ENCODE results near the gene TM9SF3. TPM values are rescaled to one million over a fixed set of nuclear protein-coding genes. Genes with fewer than 3 reads are reported as not detected.

TM9SF3 gene
- total RNA-seq, 1 experiment from 2014 or later: 59.5 TPM

DNA sequence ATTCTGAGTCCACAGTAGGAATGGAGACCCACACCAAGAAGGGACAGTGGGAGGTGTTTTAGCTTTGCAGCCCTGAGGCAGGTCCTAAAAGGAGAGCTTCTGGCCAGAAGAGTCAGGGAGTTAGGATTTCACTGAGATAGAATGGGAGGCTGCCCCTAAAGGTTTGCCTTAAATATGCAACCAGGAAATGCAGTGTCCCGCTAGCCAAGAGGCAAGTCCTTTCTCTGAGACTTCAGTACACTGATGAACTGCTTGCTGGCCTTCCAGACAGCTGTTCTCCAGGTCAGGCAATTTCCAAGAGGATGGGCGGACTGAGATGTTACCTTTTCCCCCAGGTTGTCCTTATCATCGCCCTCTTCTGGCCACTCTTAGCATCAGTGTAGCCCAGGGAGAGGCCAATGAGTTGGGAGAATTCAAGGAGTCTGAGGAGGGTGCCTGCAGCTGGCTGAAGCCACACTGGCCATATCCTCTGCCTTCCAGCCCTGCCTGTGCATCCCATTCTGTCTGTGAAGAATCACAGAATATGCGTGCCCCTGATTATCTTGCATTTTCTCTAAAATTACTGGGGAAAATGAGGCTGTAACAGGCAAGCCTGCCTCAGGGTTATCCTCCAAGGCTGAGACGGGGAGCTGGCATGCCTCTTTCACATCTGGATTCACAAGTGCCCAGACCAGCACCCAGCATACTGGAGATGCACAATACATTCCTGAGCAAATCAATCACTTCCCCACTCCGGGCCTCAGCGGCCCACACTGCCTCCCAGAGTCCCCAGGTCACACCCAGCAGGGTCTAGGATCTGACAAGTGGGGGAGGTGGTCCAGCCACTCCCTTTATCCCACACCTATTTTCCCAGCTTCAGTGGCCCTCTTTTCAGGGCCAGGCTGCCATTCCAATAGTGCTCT, 75.5 kb downstream of the TM9SF3 start:
- peak; percentile 25 for DNase-seq (ENCODE audit: low read depth)

DNA sequence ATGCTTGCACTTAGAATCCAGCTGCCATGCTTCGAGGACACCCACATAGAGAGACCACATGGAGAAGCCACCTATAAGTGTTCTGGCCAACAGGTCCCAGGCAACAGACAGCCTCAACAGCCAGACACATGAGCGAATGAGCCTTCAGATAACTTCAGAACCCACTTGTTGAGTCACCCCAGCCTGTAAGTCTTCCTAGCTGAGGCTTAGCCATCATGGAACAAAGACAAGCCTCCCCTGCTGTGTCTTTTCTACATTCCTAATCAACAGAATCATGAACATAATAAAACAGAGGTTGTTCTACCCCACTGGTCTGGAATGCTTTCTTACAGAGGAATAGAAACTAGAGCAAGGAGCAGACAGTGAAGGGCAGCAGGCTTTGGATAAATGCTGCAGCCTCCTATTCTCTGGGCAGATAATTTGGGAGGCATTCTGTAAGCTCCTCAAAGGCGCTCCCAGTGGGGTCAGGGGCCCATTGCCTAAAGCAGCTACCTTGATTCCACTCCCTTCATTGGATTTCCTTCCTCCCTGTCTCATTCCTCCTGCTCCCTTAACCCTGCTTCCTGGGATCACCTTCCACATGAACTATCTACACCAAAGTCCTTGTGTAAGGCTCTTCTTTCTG, 77.7 kb downstream of the TM9SF3 start:
- DNase-seq (ENCODE audit: low read depth): no peak

GRCh38 chr10:96507044-96507443, 79.8 kb downstream of the TM9SF3 start:
- DNase-seq (ENCODE audit: low read depth): no peak

- no peak for DNase-seq (ENCODE audit: low read depth)
These were observed 81.4 kb downstream of the TM9SF3 start for GRCh38 chr10:96505150-96506136.

DNA sequence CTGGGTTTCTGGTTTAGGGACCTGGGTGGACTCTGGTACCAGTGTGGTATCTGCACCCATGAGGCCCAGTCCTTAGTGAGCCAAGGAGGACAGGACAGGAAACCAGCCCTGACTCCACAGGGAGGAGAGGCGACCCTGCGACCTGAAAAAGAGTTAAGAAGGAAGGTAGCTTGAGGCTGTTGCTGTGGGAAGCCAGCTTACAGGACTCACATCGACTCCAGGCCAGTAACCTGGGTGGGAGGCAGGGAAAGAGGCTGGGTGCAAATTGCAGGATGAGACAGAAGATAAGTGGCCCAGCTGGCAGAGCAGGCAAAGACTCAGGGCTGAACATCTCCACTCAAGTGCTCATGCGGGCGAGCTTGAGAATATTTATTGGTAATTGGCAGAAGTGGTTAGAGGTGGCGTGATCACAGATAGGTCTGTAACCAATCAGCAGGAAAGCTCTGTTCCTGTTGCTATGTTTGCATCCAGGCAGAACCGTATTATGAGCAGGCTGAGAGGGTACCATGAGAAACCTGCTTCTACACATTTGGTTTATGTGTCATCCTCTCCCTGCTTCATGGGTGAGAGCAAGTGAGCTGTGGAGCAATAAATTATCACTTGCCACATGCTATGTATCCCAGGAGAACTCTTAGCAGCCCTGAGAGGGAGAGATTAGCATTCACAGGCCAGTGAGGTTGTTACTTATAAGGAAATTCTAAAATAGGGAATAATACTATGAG, 84.1 kb downstream of the TM9SF3 start:
- DNase-seq (ENCODE audit: low read depth): no peak

DNA sequence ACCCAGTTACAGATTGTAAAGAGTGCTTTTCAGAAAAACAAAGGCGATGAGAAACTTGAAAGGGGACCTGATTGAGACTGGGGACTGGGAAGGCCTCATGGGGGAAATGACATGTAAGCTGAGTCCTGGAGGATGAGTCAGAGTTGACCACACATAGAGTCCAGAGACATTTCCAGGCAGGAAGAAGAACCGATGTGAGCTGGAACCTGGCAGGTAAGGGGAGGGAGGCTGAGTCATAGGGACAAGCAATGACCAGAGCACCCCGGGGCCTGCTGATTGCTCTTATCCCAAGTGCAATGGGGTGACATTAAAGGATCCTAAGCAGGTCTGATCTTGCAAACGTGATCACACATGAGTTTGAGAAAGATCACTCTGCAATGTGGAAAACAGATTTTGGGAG, 84.8 kb downstream of the TM9SF3 start:
- DNase-seq (ENCODE audit: low read depth): peak; percentile 22

- no peak for DNase-seq (ENCODE audit: low read depth)
These were observed 86.3 kb downstream of the TM9SF3 start for GRCh38 chr10:96500519-96500918.

DNA sequence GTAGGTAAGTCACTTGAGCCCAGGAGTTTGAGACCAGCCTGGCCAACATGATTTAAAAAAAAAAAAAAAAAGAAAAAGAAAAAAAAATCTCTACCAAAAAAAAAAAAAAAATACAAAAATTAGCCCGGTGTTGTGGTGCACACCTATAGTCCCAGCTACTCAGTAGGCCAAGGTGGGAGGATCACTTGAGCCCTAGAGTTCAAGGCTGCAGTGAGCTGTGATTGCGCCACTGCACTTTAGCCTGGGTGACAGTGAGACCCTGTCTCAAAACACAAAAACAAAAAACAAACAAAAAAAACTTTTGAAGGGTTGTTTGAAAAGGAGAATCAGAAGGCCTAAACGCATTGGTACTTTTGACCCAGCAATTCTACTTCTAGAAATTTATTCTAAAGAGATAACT, 86.8 kb downstream of the TM9SF3 start:
- DNase-seq (ENCODE audit: low read depth): no peak

GRCh38 chr10:96497391-96497790, 89.4 kb downstream of the TM9SF3 start:
- DNase-seq (ENCODE audit: low read depth): no peak

GRCh38 chr10:96496281-96496925, 90.4 kb downstream of the TM9SF3 start:
- DNase-seq (ENCODE audit: low read depth): peak; percentile 20

DNA sequence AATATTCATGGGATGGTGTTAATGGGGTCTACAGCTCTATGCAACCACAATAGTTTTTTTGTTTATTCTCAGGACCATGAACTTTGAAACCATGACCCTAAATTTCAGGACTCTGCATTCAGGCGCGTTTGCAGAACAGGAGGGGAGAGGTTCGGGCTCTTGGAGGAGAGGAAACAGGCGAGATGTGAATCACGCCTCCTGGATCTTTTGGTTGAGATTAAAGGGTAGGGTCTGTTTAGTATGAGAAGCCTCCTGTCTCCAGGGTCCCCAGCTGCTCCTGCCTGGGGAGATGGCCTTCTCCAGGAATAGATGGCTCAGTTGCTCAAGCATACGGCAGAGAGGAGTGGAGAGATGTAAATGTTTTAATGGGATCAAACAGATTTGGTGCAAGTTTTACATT, 91.3 kb downstream of the TM9SF3 start:
- DNase-seq (ENCODE audit: low read depth): no peak

GRCh38 chr10:96494694-96495093, 92.1 kb downstream of the TM9SF3 start:
- DNase-seq (ENCODE audit: low read depth): no peak

DNA sequence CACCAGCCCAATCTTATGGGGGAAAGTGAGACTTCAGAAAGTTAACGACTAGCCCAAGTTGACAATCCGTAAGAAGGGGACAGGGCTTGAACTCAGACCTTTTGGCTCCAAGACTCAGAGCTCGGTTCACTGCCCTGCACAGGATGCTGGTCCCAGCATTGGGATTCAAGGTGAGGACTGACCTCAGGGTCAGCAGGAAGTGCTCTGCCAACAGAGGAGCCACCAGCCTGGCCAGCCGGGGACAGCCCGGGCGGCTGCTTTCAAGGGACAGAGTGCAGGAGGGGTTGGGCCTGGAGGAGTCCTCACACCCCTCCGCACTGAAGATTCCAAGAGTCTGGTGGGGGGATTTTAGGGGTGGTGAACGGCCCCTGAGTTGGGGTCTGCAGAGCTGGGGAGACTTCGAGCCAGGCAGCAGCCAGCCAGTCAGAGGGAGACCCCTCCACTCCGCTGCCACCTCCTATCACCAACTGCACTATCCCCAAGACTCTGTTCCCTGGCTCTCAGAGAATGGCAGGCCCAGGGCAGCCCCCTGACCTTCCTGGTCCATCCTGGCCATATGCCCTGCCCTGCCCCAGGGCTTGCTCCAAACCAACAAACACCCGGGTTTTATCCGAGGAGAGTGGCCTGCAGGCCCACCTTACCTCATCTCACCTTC, 92.8 kb downstream of the TM9SF3 start:
- DNase-seq (ENCODE audit: low read depth): no peak

- no peak for DNase-seq (ENCODE audit: low read depth)
These were observed 93.6 kb downstream of the TM9SF3 start for GRCh38 chr10:96493254-96493653.

GRCh38 chr10:96491303-96491702, 95.5 kb downstream of the TM9SF3 start:
- no peak for DNase-seq (ENCODE audit: low read depth)

- DNase-seq (ENCODE audit: low read depth): peak; percentile 6
These were observed 98.5 kb downstream of the TM9SF3 start for GRCh38 chr10:96488161-96488935.

- no peak for DNase-seq (ENCODE audit: low read depth)
These were observed 103.8 kb downstream of the TM9SF3 start for GRCh38 chr10:96482815-96483588.

GRCh38 chr10:96478355-96478754, 108.5 kb downstream of the TM9SF3 start:
- no peak for DNase-seq (ENCODE audit: low read depth)

GRCh38 chr10:96473866-96474265, 112.9 kb downstream of the TM9SF3 start:
- DNase-seq (ENCODE audit: low read depth): no peak
